Measurements from ENCODE around the gene FXYD7. TPM values are rescaled to one million over a fixed set of nuclear protein-coding genes. Genes with fewer than 3 reads are reported as not detected.

FXYD7 gene
- total and polyA plus RNA-seq, 2 of the 4 experiments (the other 2 are of a cell fraction): 0.31 TPM; not detected in 1

DNA sequence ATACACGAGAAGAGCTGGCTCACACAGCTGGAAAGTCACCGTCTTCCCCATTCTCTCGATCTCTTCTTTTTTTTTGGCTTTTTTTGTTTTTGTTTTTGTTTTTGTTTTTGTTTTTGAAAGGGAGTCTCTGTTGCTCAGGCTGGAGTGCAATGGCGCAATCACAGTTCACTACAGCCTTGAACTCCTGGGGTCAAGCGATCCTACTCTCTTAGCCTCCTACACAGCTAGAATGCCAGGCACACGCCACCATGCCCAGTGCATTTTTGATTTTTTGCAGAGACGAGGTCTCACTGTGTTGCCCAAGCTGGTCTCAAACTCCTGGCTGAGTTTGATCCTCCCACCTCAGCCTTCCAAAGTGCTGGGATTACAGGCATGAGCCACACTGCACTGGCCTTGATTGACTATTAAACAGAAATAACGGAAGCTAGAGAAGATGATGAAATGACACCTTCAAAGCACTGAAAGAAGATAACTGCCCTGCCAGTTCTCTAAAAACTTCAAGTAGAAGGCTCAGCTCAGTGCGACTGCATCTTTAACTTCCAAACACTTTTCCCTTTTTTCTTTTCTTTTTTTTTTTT, 23.4 kb upstream of the FXYD7 start:
- H2AFZ ChIP-seq (replicated peaks; ENCODE audit: low read length, poor library complexity): no peak overlapping the region

More for the DNA sequence above, 23.4 kb upstream of the FXYD7 start:
- Histone ChIP-seq H3K56ac (ENCODE audit: extremely low read depth, insufficient read depth, low read length) (no peak overlapping the region), H2BK120ac (ENCODE audit: low read depth, low read length) (no peak overlapping the region), H3K4ac (ENCODE audit: low read depth, low read length) (no peak overlapping the region), H2BK5ac (ENCODE audit: low read depth, low read length, poor library complexity, severe bottlenecking) (no peak overlapping the region), H3K36me3 (ENCODE audit: control insufficient read depth, insufficient read depth, low read length) (no peaks in the 10 kb centered on the region), H3K27ac (ENCODE audit: insufficient read depth, low read length) (no peak overlapping the region), H2AK5ac (ENCODE audit: low read depth, low read length) (no peak overlapping the region), H3K23ac (ENCODE audit: low read depth, low read length) (no peak overlapping the region), H4K5ac (ENCODE audit: low read depth, low read length) (no peak overlapping the region), H3K18ac (ENCODE audit: low read depth, low read length) (no peak overlapping the region), H4K20me1 (ENCODE audit: insufficient read depth, low read length) (no peaks in the 10 kb centered on the region), H3K4me3 (ENCODE audit: insufficient read depth, low read depth, low read length) (no peak overlapping the region), H3K14ac (replicated peaks; ENCODE audit: low read depth, low read length) (no peak overlapping the region), H2AK9ac (replicated peaks; ENCODE audit: low read depth, low read length, poor library complexity) (no peak overlapping the region), H3K79me1 (ENCODE audit: low read depth in 1 of 2, low read length in 2 of 2) (0 out of 4 replicates have a peak, but pooled peaks cover 0 to 7% of the 10 kb centered on the region in 2 experiments), H4K91ac (ENCODE audit: insufficient read depth, low read depth, low read length) (no peak overlapping the region), H3K9me3 (ENCODE audit: control insufficient read depth, insufficient read depth, low read length) (no peaks in the 10 kb centered on the region), H3K4me2 (ENCODE audit: low read depth, low read length) (no peak overlapping the region), H2BK20ac (ENCODE audit: low read depth, low read length) (no peak overlapping the region), H3K9me1 (ENCODE audit: insufficient read depth, low read length) (0 out of 2 replicates have a peak, but pooled peaks cover 5% of the 10 kb centered on the region), H3K27me3 (ENCODE audit: control insufficient read depth, insufficient read depth, low read length) (peaks cover 20% of the 10 kb centered on the region), H2BK15ac (ENCODE audit: low read depth, low read length) (no peak overlapping the region), H3K9ac (ENCODE audit: low read depth, low read length) (no peak overlapping the region), H4K8ac (ENCODE audit: low read depth in 2 of 2, low read length in 2 of 2) (no peak overlapping the region), H3K4me1 (ENCODE audit: control insufficient read depth, insufficient read depth, low read length) (peaks cover under 1% of the 10 kb centered on the region; the same call in 1 of the 2 replicates)
- in situ Hi-C loops (cut with MboI; ENCODE audit: low sequenced_read_pairs) (no loop called here), dilution Hi-C loops (cut with HindIII; ENCODE audit: low sequenced_read_pairs, unreplicated experiment) (no loop called here), intact Hi-C loops (cut with micrococcal nuclease) (no loop called here)
- POLR2A ChIA-PET (ENCODE audit: unreplicated experiment): no interaction called here
- ATAC-seq (ENCODE audit: low read depth) (no peak), DNase-seq (no peak)
- CTCF ChIA-PET: no interaction called here
- TF ChIP-seq MXI1 (IDR thresholded peaks at IDR 0.05; ENCODE audit: borderline replicate concordance, low read depth, low read length): no peak
- TF ChIP-seq RCOR1 (IDR thresholded peaks at IDR 0.05; ENCODE audit: insufficient replicate concordance, low read length): no peak
- no peak for TF ChIP-seq POLR2A (IDR thresholded peaks at IDR 0.05; ENCODE audit: low read depth, low read length)
- no peak for TF ChIP-seq FOS (IDR thresholded peaks at IDR 0.05; ENCODE audit: low read depth, low read length)
- TF ChIP-seq SMC3 (IDR thresholded peaks at IDR 0.05; ENCODE audit: low read depth, low read length): no peak
- TF ChIP-seq BHLHE40 (IDR thresholded peaks at IDR 0.05; ENCODE audit: low read depth, low read length): no peak
- BruUV-seq (replicated peaks): no TSS peak
- WGBS, 2 experiments (ENCODE audit: extremely low coverage in 2 of 2, insufficient read length in 1 of 2): 90% methylated on average over 2 of the region's 9 CpGs; no CpG with 5 or more reads in 1 of the 2 experiments
